GM19467 (cell line): ENCODE measurements around the gene NAV2.

Source experiments
- ATAC-seq: cut with Tn5 transposase; IDR thresholded peaks from one replicate; pipeline ENCODE4 v1.9.1; 2021; ENCODE audit warnings: mild to moderate bottlenecking, moderate library complexity; ENCODE audit not compliant: unreplicated experiment

NAV2 gene

GRCh38 chr11:19963697-19964387 is 251.2 kb downstream of the NAV2 start:
- no peak for ATAC-seq

- ATAC-seq: no peak
Measured at GRCh38 chr11:19966441-19966840, 253.8 kb downstream of the NAV2 start.

- no peak for ATAC-seq
Measured at GRCh38 chr11:19966927-19967326, 254.3 kb downstream of the NAV2 start.

GRCh38 chr11:19967787-19968186 is 255.2 kb downstream of the NAV2 start:
- no peak for ATAC-seq

- no peak for ATAC-seq
Measured at GRCh38 chr11:19968860-19969259, 256.2 kb downstream of the NAV2 start.

- no peak for ATAC-seq
Measured at GRCh38 chr11:19970944-19971343, 258.3 kb downstream of the NAV2 start.

- no peak for ATAC-seq
Measured at GRCh38 chr11:19972091-19972490, 259.5 kb downstream of the NAV2 start.

- no peak for ATAC-seq
Measured at GRCh38 chr11:19972651-19973050, 260.0 kb downstream of the NAV2 start.

DNA sequence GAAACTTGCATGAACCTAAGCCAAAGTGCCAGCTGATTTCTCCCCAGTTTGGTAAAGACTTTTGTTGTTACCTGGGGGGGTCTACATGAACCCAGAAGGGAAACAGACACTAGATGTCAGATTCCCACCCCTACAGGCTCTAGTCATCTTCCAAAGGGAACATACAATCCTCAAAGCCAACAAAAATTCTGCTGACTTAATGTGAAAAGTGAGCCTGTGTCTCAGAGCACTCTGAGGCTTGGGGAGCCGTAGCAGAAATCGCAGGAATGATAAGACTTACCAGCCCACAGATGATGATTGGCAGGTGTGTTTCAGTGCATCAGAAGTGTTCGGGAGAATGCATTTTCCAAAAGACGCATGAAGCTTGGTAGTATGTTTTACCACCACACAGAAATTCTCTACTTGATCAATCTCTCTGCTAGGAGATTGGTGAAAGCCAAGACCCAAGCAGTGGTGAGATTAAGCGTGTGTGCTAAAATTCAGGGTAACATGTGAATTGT is 260.5 kb downstream of the NAV2 start:
- no peak for ATAC-seq

DNA sequence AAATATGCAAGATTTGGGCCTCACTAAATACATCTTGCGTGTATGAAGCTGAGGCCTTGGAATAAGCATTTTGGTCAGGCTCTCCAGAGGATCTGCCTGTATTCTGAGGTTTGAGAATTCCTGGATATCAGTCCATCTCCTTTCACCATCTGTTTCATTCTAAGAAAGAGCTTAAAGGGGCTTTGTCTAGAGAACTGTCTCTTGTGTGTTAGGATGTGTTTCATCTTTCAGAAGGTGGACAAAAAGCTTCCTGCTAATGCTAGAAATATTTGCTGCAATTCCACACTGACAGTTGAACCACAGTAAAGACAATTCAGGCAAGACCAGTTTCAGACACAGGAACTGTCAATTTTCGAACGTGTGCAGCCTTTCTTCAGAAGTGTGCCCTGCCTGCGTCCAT is 262.2 kb downstream of the NAV2 start:
- no peak for ATAC-seq

GRCh38 chr11:19975414-19975990 is 262.9 kb downstream of the NAV2 start:
- ATAC-seq: no peak

GRCh38 chr11:19976281-19976941 is 263.8 kb downstream of the NAV2 start:
- ATAC-seq: no peak

DNA sequence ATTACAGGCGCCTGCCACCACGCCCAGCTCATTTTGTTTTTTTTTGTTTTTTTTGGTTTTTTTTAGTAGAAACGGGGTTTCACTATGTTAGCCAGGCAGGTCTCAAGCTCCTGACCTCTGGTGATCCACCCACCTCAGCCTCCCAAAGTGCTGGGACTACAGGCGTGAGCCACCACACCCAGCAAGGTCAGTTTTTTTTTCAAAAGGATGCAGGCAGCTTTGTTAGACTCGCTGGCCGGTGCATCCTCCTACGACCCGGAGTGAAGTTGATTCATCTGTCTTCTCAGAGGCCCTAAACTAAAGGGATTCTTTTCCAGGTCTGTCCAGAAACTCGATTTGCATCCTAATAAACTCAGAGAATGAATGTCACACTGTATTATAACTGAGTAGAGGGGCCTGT is 265.3 kb downstream of the NAV2 start:
- no peak for ATAC-seq

DNA sequence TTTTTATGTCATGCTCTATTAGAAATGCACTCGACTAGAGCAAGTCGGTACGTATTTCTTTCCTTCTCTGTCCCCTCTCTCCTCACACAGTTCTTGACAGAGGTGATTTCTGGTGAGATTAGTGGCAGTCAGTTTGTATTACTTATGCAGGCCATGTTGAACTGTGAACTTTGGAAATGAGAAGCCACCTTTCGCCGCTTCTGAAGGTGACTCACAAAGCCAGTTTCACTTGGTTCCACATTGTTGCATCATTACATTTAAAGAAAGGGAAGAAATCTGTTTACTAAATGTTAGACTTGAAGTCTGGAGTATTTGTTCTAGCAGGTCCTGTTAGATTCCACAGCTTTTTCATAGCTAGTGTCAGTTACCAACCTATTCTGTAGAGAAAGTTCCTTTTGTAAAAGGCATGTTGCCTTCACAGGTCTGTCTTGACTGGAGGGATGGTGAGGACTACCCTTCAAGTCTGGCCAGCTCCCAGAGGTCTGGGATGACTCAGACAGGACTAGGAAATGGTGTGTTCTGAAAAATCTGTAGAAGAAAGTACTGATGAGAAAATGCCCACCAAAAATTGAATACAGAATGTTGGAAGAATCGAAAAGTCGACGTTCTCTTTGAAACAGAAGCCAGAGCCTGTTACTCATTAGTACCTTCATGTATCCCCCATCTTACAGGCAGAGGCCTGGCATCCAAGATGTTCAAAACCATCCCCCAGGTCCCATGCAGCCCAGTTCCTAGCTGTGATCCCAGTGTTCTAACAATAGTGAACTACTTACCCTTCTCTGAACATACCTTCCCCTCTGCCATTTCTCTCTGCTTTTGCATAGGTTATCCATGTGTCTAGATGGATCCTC is 266.3 kb downstream of the NAV2 start:
- peak; percentile 53 for ATAC-seq

DNA sequence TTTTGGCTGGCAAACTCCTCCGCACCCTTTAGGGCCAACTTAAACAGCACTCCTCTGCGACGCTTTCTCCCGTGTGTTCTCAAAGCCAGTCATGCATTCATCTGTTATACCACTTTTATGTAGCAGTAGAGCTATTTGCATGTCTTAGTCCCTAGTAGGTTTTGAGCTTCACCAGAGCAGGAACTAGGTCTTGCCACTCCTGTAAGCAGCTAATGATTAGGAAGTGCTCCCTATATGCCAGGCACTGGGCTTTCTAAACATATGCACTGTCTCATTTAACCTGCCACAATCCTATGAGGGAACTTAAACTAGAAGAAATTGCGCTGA is 266.8 kb downstream of the NAV2 start:
- ATAC-seq: peak; percentile 75

DNA sequence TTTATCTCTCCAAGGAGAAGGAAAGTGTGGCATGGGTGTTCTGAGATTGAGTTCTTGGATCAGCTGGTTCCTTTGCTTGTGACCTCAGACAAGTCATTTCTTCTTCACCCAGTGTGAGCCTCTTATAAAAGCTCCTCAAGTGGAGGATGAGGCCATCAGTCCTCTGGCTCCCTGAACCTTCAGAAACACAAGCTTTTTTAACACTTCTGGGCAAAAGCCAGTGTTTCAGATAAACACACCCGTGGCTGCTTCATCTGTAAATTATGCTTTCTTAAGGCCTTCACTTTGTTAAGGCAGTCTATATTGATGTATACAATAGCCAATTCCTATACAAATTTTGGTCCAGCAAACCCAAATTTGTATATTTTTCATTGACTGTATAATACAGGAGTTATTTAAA is 267.8 kb downstream of the NAV2 start:
- no peak for ATAC-seq

- no peak for ATAC-seq
Measured at GRCh38 chr11:19980957-19981669, 268.5 kb downstream of the NAV2 start.

- no peak for ATAC-seq
Measured at GRCh38 chr11:19982774-19983495, 270.3 kb downstream of the NAV2 start.

GRCh38 chr11:19984048-19984742 is 271.6 kb downstream of the NAV2 start:
- no peak for ATAC-seq

GRCh38 chr11:19985111-19985510 is 272.5 kb downstream of the NAV2 start:
- no peak for ATAC-seq
